Adrenal gland (tissue), 12 donors: ENCODE results near the gene BBS9. TPM values are rescaled to one million over a fixed set of nuclear protein-coding genes. Genes with fewer than 3 reads are reported as not detected.

Experiments
- DNase-seq, 7 donors: peaks; one replicate each; pipeline ENCODE4 v3.0.0-alpha.2; 2019 to 2020
- H3K27ac ChIP-seq, 5 donors: fragments of 200-600 bp; sonication (generic) in 4 of 5; 1 replicate in 3 of 5; 2 replicates in 2 of 5; pipeline versions ENCODE4 v1.5.1 to v1.8.0; 2016 to 2020; ENCODE audit warnings: mild to moderate bottlenecking in 1 of 5
- H3K27me3 ChIP-seq: fragments of 200-600 bp; 2 replicates; pipeline ENCODE4 v1.8.0; 2021
- H3K36me3 ChIP-seq, 2 donors: fragments of 200-600 bp; replicated peaks in 1 of 2; 1 replicate in 1 of 2; 2 replicates in 1 of 2; pipeline versions ENCODE4 v1.5.1 to v1.8.0; 2018 to 2022
- H3K4me1 ChIP-seq, 2 donors: fragments of 200-600 bp; replicated peaks in 1 of 2; 1 replicate in 1 of 2; 2 replicates in 1 of 2; pipeline versions ENCODE4 v1.5.1 to v1.8.0; 2018 to 2021
- H3K4me3 ChIP-seq, 4 donors: fragments of 200-600 bp; sonication (generic) in 3 of 4; one replicate each; pipeline ENCODE4 v1.5.1; 2016 to 2018
- H3K9me3 ChIP-seq, 3 donors: fragments of 200-600 bp; sonication (generic) in 1 of 3; replicated peaks in 1 of 3; 1 replicate in 2 of 3; 2 replicates in 1 of 3; pipeline versions ENCODE4 v1.5.1 to v1.8.0; 2016 to 2021
- CTCF ChIP-seq, 6 experiments: fragments of 450-650 bp in 4 of 6; fragments of 200-600 bp in 2 of 6; sonication (generic) in 1 of 6; IDR thresholded peaks; 1 replicate in 5 of 6; 2 replicates in 1 of 6; pipeline versions ENCODE4 v1.5.1 to v1.8.0; 2016 to 2021; ENCODE audit warnings: antibody characterized with exemption in 6 of 6, mild to moderate bottlenecking in 2 of 6, moderate library complexity in 1 of 6
- POLR2A ChIP-seq, 2 donors: fragments of 450-650 bp; IDR thresholded peaks; one replicate each; pipeline ENCODE4 v1.6.1; 2017; ENCODE audit warnings: antibody characterized with exemption in 2 of 2, mild to moderate bottlenecking in 2 of 2, moderate library complexity in 1 of 2
- WGBS, 4 donors: extraction: QIAGEN DNeasy Blood & Tissue Kit in 2 of 4; methylation state at CpG; one replicate each; pipeline versions ENCODE4 v1.1.5 to v1.1.7; 2013 to 2017; 5-methylcytosine and 5-hydroxymethylcytosine counted together
- intact Hi-C, 2 donors: fragments of 100-400 bp; cut with DNase I; formaldehyde crosslinking; loops; one replicate each; pipeline versions ENCODE4 v1.14.1 to v1.15.0; 2022 to 2023
- polyA plus RNA-seq, 3 donors: library from polyadenylated mRNA; stranded (reverse); fragments of 200-250 nt in 2 of 3; fragments of 350-450 nt in 1 of 3; fragmentation: Illumina TruSeq in 1 of 3; extraction: RNeasy Lipid Tissue Mini Kit (QIAGEN cat#74804) in 1 of 3; gene quantifications; one replicate each; pipeline ENCODE4 v1.2.3, GENCODE V29; 2013 to 2014
- total RNA-seq, 9 donors: library from RNA; depleted of rRNA in 4 of 9; stranded (reverse); fragments of >200 nt in 4 of 9; fragments of 120-200 nt in 1 of 9; fragmentation: NEBNext Ultra II Directional in 1 of 9; extraction: Animal tissue kit (Norgen Biotek cat#: 25700) in 1 of 9; gene quantifications; one replicate each; pipeline versions ENCODE4 v1.1.0 to v1.2.4, GENCODE V29; 2013 to 2023
- donor health status: healthy with polysubstance abuse.
- donor health status: Bipolar disorder and iron deficiency.
- donor health status: DM: yes; HTN: yes; CAD: no.
- donor health status: DM: no; HTN: no; CAD: no.
- donor health status: DM: no; HTN: no; CAD: no.
- donor health status: DM: yes; HTN: yes; CAD: no.

BBS9 gene
- total and polyA plus RNA-seq, 12 donors: 5.6 to 39.4 (median 21.7) TPM

DNA sequence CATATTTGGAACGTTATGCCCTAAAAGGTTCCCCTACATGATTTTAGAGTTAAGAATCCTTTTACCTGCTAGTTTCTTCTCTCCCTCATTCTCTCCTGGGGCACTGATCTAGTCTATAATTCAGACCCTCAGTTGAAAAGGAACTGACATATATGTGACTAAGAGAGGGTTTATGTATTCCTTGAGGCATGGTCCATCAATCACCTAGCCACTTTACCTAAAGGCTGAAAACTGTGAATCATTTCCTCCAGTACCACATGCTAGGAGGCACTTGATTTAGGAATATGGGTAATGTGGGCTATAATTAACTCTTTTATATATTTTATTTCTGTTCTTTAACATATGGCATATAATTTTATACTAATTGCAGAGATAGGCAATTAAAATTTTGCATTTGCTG is 303.5 kb downstream of the BBS9 start:
- Histone ChIP-seq H3K4me1 (no peaks in the 10 kb centered on the region), H3K36me3 (no peaks in the 10 kb centered on the region), H3K27me3 (no peaks in the 10 kb centered on the region), H3K27ac (no peak overlapping the region), H3K4me3 (no peak overlapping the region), H3K9me3 (no peaks in the 10 kb centered on the region)
- TF ChIP-seq POLR2A (IDR thresholded peaks at IDR 0.05) (no peak), CTCF (IDR thresholded peaks at IDR 0.05) (no peak)
- DNase-seq: no peak
- intact Hi-C loops: no loop called here
- WGBS, 4 donors: 86 to 97% (median 94%) methylated on average over 1 of the region's 1 CpG

GRCh38 chr7:33433357-33433756 is 304.0 kb downstream of the BBS9 start:
- Histone ChIP-seq H3K4me3 (no peak overlapping the region), H3K36me3 (no peaks in the 10 kb centered on the region), H3K27me3 (no peaks in the 10 kb centered on the region), H3K27ac (no peak overlapping the region), H3K4me1 (no peaks in the 10 kb centered on the region), H3K9me3 (no peaks in the 10 kb centered on the region)
- 97 to 99% (median 98%) methylated on average over 2 of the region's 2 CpGs for WGBS, 4 donors
- no peak for DNase-seq
- intact Hi-C loops: no loop called here
- TF ChIP-seq CTCF (IDR thresholded peaks at IDR 0.05): no peak
- TF ChIP-seq POLR2A (IDR thresholded peaks at IDR 0.05): no peak

DNA sequence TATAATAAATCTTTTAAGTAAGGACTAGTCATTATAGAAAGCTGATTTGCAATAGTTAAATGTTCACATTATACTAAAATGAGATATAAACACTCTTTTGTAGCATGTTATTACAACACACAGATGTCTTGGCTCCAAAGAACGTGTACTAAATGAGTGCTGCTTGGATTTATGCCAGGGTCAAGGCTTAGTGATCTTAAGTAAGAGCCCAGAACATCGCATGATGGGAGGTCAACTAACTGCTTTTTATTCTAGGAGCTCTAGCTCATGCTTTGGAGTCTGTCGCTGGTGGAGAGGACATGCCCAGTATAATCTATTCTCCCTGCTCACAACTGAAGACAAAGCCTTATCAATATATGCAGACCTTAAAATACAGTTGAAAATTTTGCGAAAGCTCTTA is 315.1 kb downstream of the BBS9 start:
- Histone ChIP-seq H3K4me3 (no peak overlapping the region), H3K4me1 (peaks cover 0 to 10% of the 10 kb centered on the region in 2 donors), H3K9me3 (no peaks in the 10 kb centered on the region), H3K36me3 (no peaks in the 10 kb centered on the region), H3K27ac (no peak overlapping the region), H3K27me3 (no peaks in the 10 kb centered on the region)
- peak in 5 of 7 donors; percentile 21 to 59 (median 38) for DNase-seq
- WGBS, 4 donors: 51 to 56% (median 53%) methylated on average over 4 of the region's 4 CpGs
- TF ChIP-seq POLR2A (IDR thresholded peaks at IDR 0.05) (no peak), CTCF (IDR thresholded peaks at IDR 0.05) (no peak)
- intact Hi-C loops: no loop called here

GRCh38 chr7:33446551-33446950 is 317.2 kb downstream of the BBS9 start:
- no peak overlapping the region for H3K4me3 ChIP-seq
- H3K27me3 ChIP-seq: no peaks in the 10 kb centered on the region
- no peak for DNase-seq
- 68 to 78% (median 74%) methylated on average over 3 of the region's 3 CpGs for WGBS, 4 donors
- no peak overlapping the region for H3K27ac ChIP-seq
- TF ChIP-seq POLR2A (IDR thresholded peaks at IDR 0.05): no peak
- no peak for TF ChIP-seq CTCF (IDR thresholded peaks at IDR 0.05)
- H3K9me3 ChIP-seq: no peaks in the 10 kb centered on the region
- H3K4me1 ChIP-seq: peaks cover 0 to 10% of the 10 kb centered on the region in 2 donors
- no peaks in the 10 kb centered on the region for H3K36me3 ChIP-seq
- intact Hi-C loops: no loop called here
